GM18873 (cell line): Measurements from ENCODE around the gene IMPA2.
"Not testable (repeated sequence)": the region's sequence is repeated elsewhere in the genome, so short reads cannot be mapped to it uniquely, and the experiment has no call there.

Experiments used
- ATAC-seq: cut with Tn5 transposase; IDR thresholded peaks from one replicate; pipeline ENCODE4 v1.9.1; 2021; ENCODE audit warnings: mild to moderate bottlenecking, moderate library complexity, moderate number of reproducible peaks; ENCODE audit not compliant: unreplicated experiment, low FRiP score

Gene IMPA2

GRCh38 chr18:12021596-12021995, 40.3 kb downstream of the IMPA2 start:
- ATAC-seq: no peak

GRCh38 chr18:12023375-12023774, 42.1 kb downstream of the IMPA2 start:
- ATAC-seq: no peak

- ATAC-seq: no peak
These were observed 45.3 kb downstream of the IMPA2 start for GRCh38 chr18:12026562-12026961.

GRCh38 chr18:12027046-12027445, 45.7 kb downstream of the IMPA2 start:
- no peak for ATAC-seq

GRCh38 chr18:12027480-12027879, 46.2 kb downstream of the IMPA2 start:
- ATAC-seq: no peak

- ATAC-seq: no peak
These were observed 46.8 kb downstream of the IMPA2 start for GRCh38 chr18:12028040-12028628.

- ATAC-seq: no peak
These were observed 47.4 kb downstream of the IMPA2 start for GRCh38 chr18:12028674-12029073.

GRCh38 chr18:12029786-12030584, 48.7 kb downstream of the IMPA2 start:
- no peak for ATAC-seq

- no peak for ATAC-seq
These were observed 49.4 kb downstream of the IMPA2 start for GRCh38 chr18:12030670-12031069.

- no peak for ATAC-seq
These were observed 49.9 kb downstream of the IMPA2 start for GRCh38 chr18:12031181-12031580.

GRCh38 chr18:12031846-12032245, 50.5 kb downstream of the IMPA2 start:
- no peak for ATAC-seq

- no peak for ATAC-seq
These were observed 51.7 kb downstream of the IMPA2 start for GRCh38 chr18:12032786-12033642.

- no peak for ATAC-seq
These were observed 52.3 kb downstream of the IMPA2 start for GRCh38 chr18:12033643-12034025.

- ATAC-seq: no peak
These were observed 53.2 kb downstream of the IMPA2 start for GRCh38 chr18:12034241-12035100.

GRCh38 chr18:12035481-12035880, 54.2 kb downstream of the IMPA2 start:
- no peak for ATAC-seq

- ATAC-seq: no peak
These were observed 55.0 kb downstream of the IMPA2 start for GRCh38 chr18:12036201-12036751.

GRCh38 chr18:12038082-12038638, 56.9 kb downstream of the IMPA2 start:
- no peak for ATAC-seq

GRCh38 chr18:12038639-12039539, 57.6 kb downstream of the IMPA2 start:
- ATAC-seq: peak; percentile 80

GRCh38 chr18:12039540-12039930, 58.2 kb downstream of the IMPA2 start:
- not testable (repeated sequence) for ATAC-seq
